ENCODE measurements around the gene ZP2. TPM values are rescaled to one million over a fixed set of nuclear protein-coding genes. Genes with fewer than 3 reads are reported as not detected.
"Not testable (repeated sequence)": the region's sequence is repeated elsewhere in the genome, so short reads cannot be mapped to it uniquely, and the experiment has no call there.

ZP2 gene
- total RNA-seq, 1 donor, result not detected

GRCh38 chr16:21153124-21153729 lies 58.1 kb downstream of the ZP2 start:
- not testable (repeated sequence) for DNase-seq (ENCODE audit: low read depth in 2 of 3, low spot score in 2 of 3)

GRCh38 chr16:21152160-21153030 lies 59.0 kb downstream of the ZP2 start:
- not testable (repeated sequence) for DNase-seq (ENCODE audit: low read depth in 2 of 3, low spot score in 2 of 3)

GRCh38 chr16:21150375-21151001 lies 60.9 kb downstream of the ZP2 start, which contains the start of gene DNAH3:
Gene DNAH3 (minus strand): TSS chr16:21150846. CDS start chr16:21150319, 527 bp downstream.
- peak in 2 of 3 donors; percentile 19 to 54 for DNase-seq (ENCODE audit: low read depth in 2 of 3, low spot score in 2 of 3)

Other genes starting within 250 kb of the ZP2 start
- under 0.01 TPM for gene DNAH3, start 60.7 kb downstream of the ZP2 start, total RNA-seq
- 83.7 TPM for gene LDAF1, start 52.9 kb downstream of the ZP2 start, total RNA-seq
- not detected for gene ANKS4B, start 22.1 kb upstream of the ZP2 start, total RNA-seq
- gene CRYM, start 66.7 kb upstream of the ZP2 start, total RNA-seq, result 7.8 TPM